GM23338 (cell line): ENCODE measurements around the gene GALNT16. TPM values are rescaled to one million over a fixed set of nuclear protein-coding genes. Genes with fewer than 3 reads are reported as not detected.

Experiments used
- ATAC-seq: fragments of 200-7000 bp; cut with Tn5 transposase; 3 replicates; pipeline ENCODE4 v1.9.1; 2020
- DNase-seq: peaks from one replicate; pipeline ENCODE4 v3.0.0-alpha.2; 2015; ENCODE audit warnings: low spot score
- H2AFZ ChIP-seq: fragments of 200-600 bp; sonication (generic); 2 replicates; pipeline ENCODE4 v1.8.0; 2016; ENCODE audit warnings: antibody characterized with exemption, mild to moderate bottlenecking, moderate library complexity
- H3F3A ChIP-seq: fragments of 200-600 bp; sonication (generic); replicated peaks from 2 replicates; pipeline ENCODE4 v1.8.0; 2017; ENCODE audit warnings: antibody characterized with exemption, mixed run types, low read depth
- H3K27ac ChIP-seq: fragments of 200-600 bp; sonication (generic); 2 replicates; pipeline ENCODE4 v1.6.1; 2016; ENCODE audit warnings: low read depth
- H3K27me3 ChIP-seq: fragments of 200-600 bp; sonication (generic); 2 replicates; pipeline ENCODE4 v1.8.0; 2016; ENCODE audit warnings: mild to moderate bottlenecking, mixed run types, moderate library complexity; ENCODE audit not compliant: insufficient read depth
- H3K36me3 ChIP-seq: fragments of 200-600 bp; sonication (generic); 2 replicates; pipeline ENCODE4 v1.8.0; 2016; ENCODE audit warnings: mild to moderate bottlenecking; ENCODE audit not compliant: insufficient read depth
- H3K4me1 ChIP-seq: fragments of 200-600 bp; sonication (generic); 2 replicates; pipeline ENCODE4 v1.8.0; 2016; ENCODE audit warnings: mild to moderate bottlenecking, moderate library complexity; ENCODE audit not compliant: insufficient read depth
- H3K4me2 ChIP-seq: fragments of 200-600 bp; sonication (generic); 2 replicates; pipeline ENCODE4 v1.7.1; 2017; ENCODE audit warnings: mixed run types
- H3K4me3 ChIP-seq: fragments of 200-600 bp; sonication (generic); 2 replicates; pipeline ENCODE4 v1.6.1; 2016; ENCODE audit warnings: mixed run types
- H3K79me2 ChIP-seq: fragments of 200-600 bp; sonication (generic); replicated peaks from 2 replicates; pipeline ENCODE4 v1.8.0; 2017; ENCODE audit warnings: mild to moderate bottlenecking; ENCODE audit not compliant: insufficient read depth
- H3K9me2 ChIP-seq: fragments of 200-600 bp; sonication (generic); 2 replicates; pipeline ENCODE4 v1.8.0; 2017; ENCODE audit not compliant: insufficient read depth
- H4K20me1 ChIP-seq: fragments of 200-600 bp; sonication (generic); replicated peaks from 2 replicates; pipeline ENCODE4 v1.8.0; 2017; ENCODE audit warnings: mild to moderate bottlenecking; ENCODE audit not compliant: insufficient read depth
- H3K27ac Mint-ChIP-seq: 2 replicates; pipeline ENCODE4 v1.8.0; 2020; ENCODE audit warnings: inconsistent platforms, mild to moderate bottlenecking, moderate library complexity, mixed read lengths
- H3K27me3 Mint-ChIP-seq: 3 replicates; pipeline ENCODE4 v1.8.0; 2022; ENCODE audit warnings: low read depth, mild to moderate bottlenecking, moderate library complexity, mixed read lengths, inconsistent platforms; ENCODE audit not compliant: insufficient read depth, poor library complexity
- H3K36me3 Mint-ChIP-seq: 3 replicates; pipeline ENCODE4 v1.8.0; 2021; ENCODE audit warnings: low read depth, mild to moderate bottlenecking, inconsistent platforms, moderate library complexity, mixed read lengths
- H3K4me1 Mint-ChIP-seq: 3 replicates; pipeline ENCODE4 v1.8.0; 2020; ENCODE audit warnings: mild to moderate bottlenecking, inconsistent platforms, mixed read lengths
- H3K4me3 Mint-ChIP-seq: 3 replicates; pipeline ENCODE4 v1.8.0; 2021; ENCODE audit warnings: moderate library complexity, mild to moderate bottlenecking, inconsistent platforms, mixed read lengths
- H3K9me3 Mint-ChIP-seq: 3 replicates; pipeline ENCODE4 v1.8.0; 2020; ENCODE audit warnings: moderate library complexity, mild to moderate bottlenecking, inconsistent platforms, mixed read lengths
- EZH2 ChIP-seq: fragments of 200-600 bp; sonication (generic); IDR thresholded peaks from one replicate; pipeline ENCODE4 v1.8.0; 2017; ENCODE audit warnings: antibody characterized with exemption, mild to moderate bottlenecking, low read depth; ENCODE audit not compliant: unreplicated experiment
- EZH2phosphoT487 ChIP-seq: fragments of 200-600 bp; sonication (generic); IDR thresholded peaks from one replicate; pipeline ENCODE4 v1.8.1; 2018; ENCODE audit warnings: antibody characterized with exemption; ENCODE audit not compliant: unreplicated experiment
- JUNB ChIP-seq: IDR thresholded peaks from one replicate; pipeline ENCODE4 v1.6.1; 2016; ENCODE audit warnings: antibody characterized with exemption; ENCODE audit not compliant: unreplicated experiment
- NANOG ChIP-seq: IDR thresholded peaks from 2 replicates; pipeline ENCODE4 v1.6.1; 2016; ENCODE audit warnings: antibody characterized with exemption, borderline replicate concordance
- POLR2AphosphoS5 ChIP-seq: IDR thresholded peaks from 2 replicates; pipeline ENCODE4 v1.6.1; 2016; ENCODE audit warnings: antibody characterized with exemption, low read depth
- STAT1 ChIP-seq: IDR thresholded peaks from one replicate; pipeline ENCODE4 v1.6.1; 2016; ENCODE audit warnings: antibody characterized with exemption; ENCODE audit not compliant: unreplicated experiment
- ZNF114 ChIP-seq: fragments of 250-450 bp; sonication (Bioruptor Pico); IDR thresholded peaks from 2 replicates; pipeline ENCODE4 v1.5.0; 2020; ENCODE audit warnings: mild to moderate bottlenecking, moderate library complexity
- ZNF331 ChIP-seq: fragments of 250-450 bp; sonication (Bioruptor Pico); IDR thresholded peaks from 2 replicates; pipeline ENCODE4 v1.5.0; 2020; ENCODE audit warnings: low read depth, mild to moderate bottlenecking, moderate library complexity
- polyA plus RNA-seq: library from polyadenylated mRNA; unstranded; fragments of >200 nt; fragmentation: Nextera tagmentation; extraction: Ambion mirVana; gene quantifications from 2 replicates; pipeline ENCODE4 v1.2.1, GENCODE V29; 2016
- total RNA-seq: library from RNA; depleted of rRNA; stranded (reverse); fragments of >200 nt; shearing (Covaris generic); gene quantifications from 2 replicates; pipeline ENCODE4 v1.2.3, GENCODE V29; 2014
- TF ChIP-seq, protein P1 (sequence below): fragments of 250-450 bp; sonication (Bioruptor Pico); IDR thresholded peaks from 2 replicates; pipeline ENCODE4 v1.5.0; 2020; ENCODE audit warnings: mild to moderate bottlenecking, moderate library complexity
- TF ChIP-seq, protein P2 (sequence below), 2 experiments: fragments of 200-600 bp in 1 of 2; sonication (generic) in 1 of 2; conservative IDR thresholded peaks; 2 replicates each; pipeline versions ENCODE4 v1.5.1 to v1.6.1; 2016 to 2017; ENCODE audit warnings: antibody characterized with exemption in 2 of 2, low read depth in 2 of 2, mild to moderate bottlenecking in 2 of 2, moderate library complexity in 1 of 2
- TF ChIP-seq, protein P3 (sequence below): IDR thresholded peaks from one replicate; pipeline ENCODE4 v1.6.1; 2018; ENCODE audit warnings: antibody characterized with exemption; ENCODE audit not compliant: unreplicated experiment

The GALNT16 gene
- total and polyA plus RNA-seq, 2 experiments from 2014 or later, result 1.5 to 2.9 TPM

DNA sequence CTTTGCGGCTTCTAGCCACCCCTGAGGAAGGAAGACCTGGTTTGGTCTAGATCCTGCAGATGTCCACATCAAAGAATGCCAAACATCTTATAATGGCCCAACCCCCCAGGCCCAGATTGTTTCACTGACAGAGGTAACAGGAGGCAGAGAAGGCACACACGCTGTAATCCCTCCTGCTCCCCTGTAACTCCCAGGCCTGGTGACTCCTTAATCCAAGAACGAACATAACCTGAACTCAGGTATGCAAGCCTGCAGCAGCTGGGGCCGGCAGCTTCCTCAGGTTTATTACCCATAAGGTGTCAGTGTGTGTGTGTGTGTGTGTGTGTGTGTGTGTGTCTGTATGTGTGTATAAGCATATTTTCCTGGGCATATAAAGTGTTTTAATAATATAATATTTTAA, 85.4 kb downstream of the GALNT16 start:
- no peaks in the 10 kb centered on the region; the same call in 2 of the 3 replicates for H3K9me3 Mint-ChIP-seq
- TF ChIP-seq, protein P1, sequence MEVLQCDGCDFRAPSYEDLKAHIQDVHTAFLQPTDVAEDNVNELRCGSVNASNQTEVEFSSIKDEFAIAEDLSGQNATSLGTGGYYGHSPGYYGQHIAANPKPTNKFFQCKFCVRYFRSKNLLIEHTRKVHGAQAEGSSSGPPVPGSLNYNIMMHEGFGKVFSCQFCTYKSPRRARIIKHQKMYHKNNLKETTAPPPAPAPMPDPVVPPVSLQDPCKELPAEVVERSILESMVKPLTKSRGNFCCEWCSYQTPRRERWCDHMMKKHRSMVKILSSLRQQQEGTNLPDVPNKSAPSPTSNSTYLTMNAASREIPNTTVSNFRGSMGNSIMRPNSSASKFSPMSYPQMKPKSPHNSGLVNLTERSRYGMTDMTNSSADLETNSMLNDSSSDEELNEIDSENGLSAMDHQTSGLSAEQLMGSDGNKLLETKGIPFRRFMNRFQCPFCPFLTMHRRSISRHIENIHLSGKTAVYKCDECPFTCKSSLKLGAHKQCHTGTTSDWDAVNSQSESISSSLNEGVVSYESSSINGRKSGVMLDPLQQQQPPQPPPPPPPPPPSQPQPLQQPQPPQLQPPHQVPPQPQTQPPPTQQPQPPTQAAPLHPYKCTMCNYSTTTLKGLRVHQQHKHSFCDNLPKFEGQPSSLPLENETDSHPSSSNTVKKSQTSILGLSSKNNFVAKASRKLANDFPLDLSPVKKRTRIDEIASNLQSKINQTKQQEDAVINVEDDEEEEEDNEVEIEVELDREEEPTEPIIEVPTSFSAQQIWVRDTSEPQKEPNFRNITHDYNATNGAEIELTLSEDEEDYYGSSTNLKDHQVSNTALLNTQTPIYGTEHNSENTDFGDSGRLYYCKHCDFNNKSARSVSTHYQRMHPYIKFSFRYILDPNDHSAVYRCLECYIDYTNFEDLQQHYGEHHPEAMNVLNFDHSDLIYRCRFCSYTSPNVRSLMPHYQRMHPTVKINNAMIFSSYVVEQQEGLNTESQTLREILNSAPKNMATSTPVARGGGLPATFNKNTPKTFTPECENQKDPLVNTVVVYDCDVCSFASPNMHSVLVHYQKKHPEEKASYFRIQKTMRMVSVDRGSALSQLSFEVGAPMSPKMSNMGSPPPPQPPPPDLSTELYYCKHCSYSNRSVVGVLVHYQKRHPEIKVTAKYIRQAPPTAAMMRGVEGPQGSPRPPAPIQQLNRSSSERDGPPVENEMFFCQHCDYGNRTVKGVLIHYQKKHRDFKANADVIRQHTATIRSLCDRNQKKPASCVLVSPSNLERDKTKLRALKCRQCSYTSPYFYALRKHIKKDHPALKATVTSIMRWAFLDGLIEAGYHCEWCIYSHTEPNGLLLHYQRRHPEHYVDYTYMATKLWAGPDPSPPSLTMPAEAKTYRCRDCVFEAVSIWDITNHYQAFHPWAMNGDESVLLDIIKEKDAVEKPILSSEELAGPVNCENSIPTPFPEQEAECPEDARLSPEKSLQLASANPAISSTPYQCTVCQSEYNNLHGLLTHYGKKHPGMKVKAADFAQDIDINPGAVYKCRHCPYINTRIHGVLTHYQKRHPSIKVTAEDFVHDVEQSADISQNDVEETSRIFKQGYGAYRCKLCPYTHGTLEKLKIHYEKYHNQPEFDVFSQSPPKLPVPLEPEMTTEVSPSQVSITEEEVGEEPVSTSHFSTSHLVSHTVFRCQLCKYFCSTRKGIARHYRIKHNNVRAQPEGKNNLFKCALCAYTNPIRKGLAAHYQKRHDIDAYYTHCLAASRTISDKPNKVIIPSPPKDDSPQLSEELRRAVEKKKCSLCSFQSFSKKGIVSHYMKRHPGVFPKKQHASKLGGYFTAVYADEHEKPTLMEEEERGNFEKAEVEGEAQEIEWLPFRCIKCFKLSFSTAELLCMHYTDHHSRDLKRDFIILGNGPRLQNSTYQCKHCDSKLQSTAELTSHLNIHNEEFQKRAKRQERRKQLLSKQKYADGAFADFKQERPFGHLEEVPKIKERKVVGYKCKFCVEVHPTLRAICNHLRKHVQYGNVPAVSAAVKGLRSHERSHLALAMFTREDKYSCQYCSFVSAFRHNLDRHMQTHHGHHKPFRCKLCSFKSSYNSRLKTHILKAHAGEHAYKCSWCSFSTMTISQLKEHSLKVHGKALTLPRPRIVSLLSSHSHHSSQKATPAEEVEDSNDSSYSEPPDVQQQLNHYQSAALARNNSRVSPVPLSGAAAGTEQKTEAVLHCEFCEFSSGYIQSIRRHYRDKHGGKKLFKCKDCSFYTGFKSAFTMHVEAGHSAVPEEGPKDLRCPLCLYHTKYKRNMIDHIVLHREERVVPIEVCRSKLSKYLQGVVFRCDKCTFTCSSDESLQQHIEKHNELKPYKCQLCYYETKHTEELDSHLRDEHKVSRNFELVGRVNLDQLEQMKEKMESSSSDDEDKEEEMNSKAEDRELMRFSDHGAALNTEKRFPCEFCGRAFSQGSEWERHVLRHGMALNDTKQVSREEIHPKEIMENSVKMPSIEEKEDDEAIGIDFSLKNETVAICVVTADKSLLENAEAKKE, result no peak
- TF ChIP-seq ZNF331 (CRISPR knock-in tag) (no peak), EZH2phosphoT487 (no peak), JUNB (no peak), NANOG (no peak), ZNF114 (no peak), POLR2AphosphoS5 (no peak), EZH2 (no peak), STAT1 (no peak)
- TF ChIP-seq, protein P2, sequence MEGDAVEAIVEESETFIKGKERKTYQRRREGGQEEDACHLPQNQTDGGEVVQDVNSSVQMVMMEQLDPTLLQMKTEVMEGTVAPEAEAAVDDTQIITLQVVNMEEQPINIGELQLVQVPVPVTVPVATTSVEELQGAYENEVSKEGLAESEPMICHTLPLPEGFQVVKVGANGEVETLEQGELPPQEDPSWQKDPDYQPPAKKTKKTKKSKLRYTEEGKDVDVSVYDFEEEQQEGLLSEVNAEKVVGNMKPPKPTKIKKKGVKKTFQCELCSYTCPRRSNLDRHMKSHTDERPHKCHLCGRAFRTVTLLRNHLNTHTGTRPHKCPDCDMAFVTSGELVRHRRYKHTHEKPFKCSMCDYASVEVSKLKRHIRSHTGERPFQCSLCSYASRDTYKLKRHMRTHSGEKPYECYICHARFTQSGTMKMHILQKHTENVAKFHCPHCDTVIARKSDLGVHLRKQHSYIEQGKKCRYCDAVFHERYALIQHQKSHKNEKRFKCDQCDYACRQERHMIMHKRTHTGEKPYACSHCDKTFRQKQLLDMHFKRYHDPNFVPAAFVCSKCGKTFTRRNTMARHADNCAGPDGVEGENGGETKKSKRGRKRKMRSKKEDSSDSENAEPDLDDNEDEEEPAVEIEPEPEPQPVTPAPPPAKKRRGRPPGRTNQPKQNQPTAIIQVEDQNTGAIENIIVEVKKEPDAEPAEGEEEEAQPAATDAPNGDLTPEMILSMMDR (conservative IDR thresholded peaks at IDR 0.05; ENCODE audit: low read depth in 2 of 2), result no peak
- TF ChIP-seq, protein P3, sequence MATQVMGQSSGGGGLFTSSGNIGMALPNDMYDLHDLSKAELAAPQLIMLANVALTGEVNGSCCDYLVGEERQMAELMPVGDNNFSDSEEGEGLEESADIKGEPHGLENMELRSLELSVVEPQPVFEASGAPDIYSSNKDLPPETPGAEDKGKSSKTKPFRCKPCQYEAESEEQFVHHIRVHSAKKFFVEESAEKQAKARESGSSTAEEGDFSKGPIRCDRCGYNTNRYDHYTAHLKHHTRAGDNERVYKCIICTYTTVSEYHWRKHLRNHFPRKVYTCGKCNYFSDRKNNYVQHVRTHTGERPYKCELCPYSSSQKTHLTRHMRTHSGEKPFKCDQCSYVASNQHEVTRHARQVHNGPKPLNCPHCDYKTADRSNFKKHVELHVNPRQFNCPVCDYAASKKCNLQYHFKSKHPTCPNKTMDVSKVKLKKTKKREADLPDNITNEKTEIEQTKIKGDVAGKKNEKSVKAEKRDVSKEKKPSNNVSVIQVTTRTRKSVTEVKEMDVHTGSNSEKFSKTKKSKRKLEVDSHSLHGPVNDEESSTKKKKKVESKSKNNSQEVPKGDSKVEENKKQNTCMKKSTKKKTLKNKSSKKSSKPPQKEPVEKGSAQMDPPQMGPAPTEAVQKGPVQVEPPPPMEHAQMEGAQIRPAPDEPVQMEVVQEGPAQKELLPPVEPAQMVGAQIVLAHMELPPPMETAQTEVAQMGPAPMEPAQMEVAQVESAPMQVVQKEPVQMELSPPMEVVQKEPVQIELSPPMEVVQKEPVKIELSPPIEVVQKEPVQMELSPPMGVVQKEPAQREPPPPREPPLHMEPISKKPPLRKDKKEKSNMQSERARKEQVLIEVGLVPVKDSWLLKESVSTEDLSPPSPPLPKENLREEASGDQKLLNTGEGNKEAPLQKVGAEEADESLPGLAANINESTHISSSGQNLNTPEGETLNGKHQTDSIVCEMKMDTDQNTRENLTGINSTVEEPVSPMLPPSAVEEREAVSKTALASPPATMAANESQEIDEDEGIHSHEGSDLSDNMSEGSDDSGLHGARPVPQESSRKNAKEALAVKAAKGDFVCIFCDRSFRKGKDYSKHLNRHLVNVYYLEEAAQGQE, result no peak
- H3K4me1 Mint-ChIP-seq, result peaks cover 17% of the 10 kb centered on the region
- H3F3A ChIP-seq, result no peaks in the 10 kb centered on the region
- H3K4me3 Mint-ChIP-seq, result no peak overlapping the region
- H3K4me3 ChIP-seq, result no peak overlapping the region
- no peaks in the 10 kb centered on the region for H3K36me3 Mint-ChIP-seq
- no peaks in the 10 kb centered on the region for H3K79me2 ChIP-seq
- H3K9me2 ChIP-seq, result no peaks in the 10 kb centered on the region
- ATAC-seq (no peak), DNase-seq (peak; percentile 23)
- H3K27ac Mint-ChIP-seq, result no peak overlapping the region
- no peaks in the 10 kb centered on the region for H4K20me1 ChIP-seq
- peaks cover 9% of the 10 kb centered on the region for H3K27me3 Mint-ChIP-seq
- no peak overlapping the region for H3K4me2 ChIP-seq
- H3K27me3 ChIP-seq, result no peaks in the 10 kb centered on the region
- H3K4me1 ChIP-seq, result peaks cover 3% of the 10 kb centered on the region; the same call in 1 of the 2 replicates
- H2AFZ ChIP-seq, result no peak overlapping the region
- no peak overlapping the region for H3K27ac ChIP-seq
- no peaks in the 10 kb centered on the region for H3K36me3 ChIP-seq
